GM23338 (cell line): Measurements from ENCODE around the gene WDR87. TPM values are rescaled to one million over a fixed set of nuclear protein-coding genes. Genes with fewer than 3 reads are reported as not detected.

Experiments
- polyA plus RNA-seq: library from polyadenylated mRNA; unstranded; fragments of >200 nt; fragmentation: Nextera tagmentation; extraction: Ambion mirVana; gene quantifications from 2 replicates; pipeline ENCODE4 v1.2.1, GENCODE V29; 2016
- total RNA-seq: library from RNA; depleted of rRNA; stranded (reverse); fragments of >200 nt; shearing (Covaris generic); gene quantifications from 2 replicates; pipeline ENCODE4 v1.2.3, GENCODE V29; 2014; rRNA removed
- TF ChIP-seq, protein P1 (sequence below): fragments of 250-450 bp; sonication (Bioruptor Pico); IDR thresholded peaks from 2 replicates; pipeline ENCODE4 v1.5.0; 2020; ENCODE audit warnings: mild to moderate bottlenecking, moderate library complexity

WDR87 gene
- total and polyA plus RNA-seq, 2 experiments from 2014 or later: 0.02 TPM; not detected in 1

- TF ChIP-seq, protein P1, sequence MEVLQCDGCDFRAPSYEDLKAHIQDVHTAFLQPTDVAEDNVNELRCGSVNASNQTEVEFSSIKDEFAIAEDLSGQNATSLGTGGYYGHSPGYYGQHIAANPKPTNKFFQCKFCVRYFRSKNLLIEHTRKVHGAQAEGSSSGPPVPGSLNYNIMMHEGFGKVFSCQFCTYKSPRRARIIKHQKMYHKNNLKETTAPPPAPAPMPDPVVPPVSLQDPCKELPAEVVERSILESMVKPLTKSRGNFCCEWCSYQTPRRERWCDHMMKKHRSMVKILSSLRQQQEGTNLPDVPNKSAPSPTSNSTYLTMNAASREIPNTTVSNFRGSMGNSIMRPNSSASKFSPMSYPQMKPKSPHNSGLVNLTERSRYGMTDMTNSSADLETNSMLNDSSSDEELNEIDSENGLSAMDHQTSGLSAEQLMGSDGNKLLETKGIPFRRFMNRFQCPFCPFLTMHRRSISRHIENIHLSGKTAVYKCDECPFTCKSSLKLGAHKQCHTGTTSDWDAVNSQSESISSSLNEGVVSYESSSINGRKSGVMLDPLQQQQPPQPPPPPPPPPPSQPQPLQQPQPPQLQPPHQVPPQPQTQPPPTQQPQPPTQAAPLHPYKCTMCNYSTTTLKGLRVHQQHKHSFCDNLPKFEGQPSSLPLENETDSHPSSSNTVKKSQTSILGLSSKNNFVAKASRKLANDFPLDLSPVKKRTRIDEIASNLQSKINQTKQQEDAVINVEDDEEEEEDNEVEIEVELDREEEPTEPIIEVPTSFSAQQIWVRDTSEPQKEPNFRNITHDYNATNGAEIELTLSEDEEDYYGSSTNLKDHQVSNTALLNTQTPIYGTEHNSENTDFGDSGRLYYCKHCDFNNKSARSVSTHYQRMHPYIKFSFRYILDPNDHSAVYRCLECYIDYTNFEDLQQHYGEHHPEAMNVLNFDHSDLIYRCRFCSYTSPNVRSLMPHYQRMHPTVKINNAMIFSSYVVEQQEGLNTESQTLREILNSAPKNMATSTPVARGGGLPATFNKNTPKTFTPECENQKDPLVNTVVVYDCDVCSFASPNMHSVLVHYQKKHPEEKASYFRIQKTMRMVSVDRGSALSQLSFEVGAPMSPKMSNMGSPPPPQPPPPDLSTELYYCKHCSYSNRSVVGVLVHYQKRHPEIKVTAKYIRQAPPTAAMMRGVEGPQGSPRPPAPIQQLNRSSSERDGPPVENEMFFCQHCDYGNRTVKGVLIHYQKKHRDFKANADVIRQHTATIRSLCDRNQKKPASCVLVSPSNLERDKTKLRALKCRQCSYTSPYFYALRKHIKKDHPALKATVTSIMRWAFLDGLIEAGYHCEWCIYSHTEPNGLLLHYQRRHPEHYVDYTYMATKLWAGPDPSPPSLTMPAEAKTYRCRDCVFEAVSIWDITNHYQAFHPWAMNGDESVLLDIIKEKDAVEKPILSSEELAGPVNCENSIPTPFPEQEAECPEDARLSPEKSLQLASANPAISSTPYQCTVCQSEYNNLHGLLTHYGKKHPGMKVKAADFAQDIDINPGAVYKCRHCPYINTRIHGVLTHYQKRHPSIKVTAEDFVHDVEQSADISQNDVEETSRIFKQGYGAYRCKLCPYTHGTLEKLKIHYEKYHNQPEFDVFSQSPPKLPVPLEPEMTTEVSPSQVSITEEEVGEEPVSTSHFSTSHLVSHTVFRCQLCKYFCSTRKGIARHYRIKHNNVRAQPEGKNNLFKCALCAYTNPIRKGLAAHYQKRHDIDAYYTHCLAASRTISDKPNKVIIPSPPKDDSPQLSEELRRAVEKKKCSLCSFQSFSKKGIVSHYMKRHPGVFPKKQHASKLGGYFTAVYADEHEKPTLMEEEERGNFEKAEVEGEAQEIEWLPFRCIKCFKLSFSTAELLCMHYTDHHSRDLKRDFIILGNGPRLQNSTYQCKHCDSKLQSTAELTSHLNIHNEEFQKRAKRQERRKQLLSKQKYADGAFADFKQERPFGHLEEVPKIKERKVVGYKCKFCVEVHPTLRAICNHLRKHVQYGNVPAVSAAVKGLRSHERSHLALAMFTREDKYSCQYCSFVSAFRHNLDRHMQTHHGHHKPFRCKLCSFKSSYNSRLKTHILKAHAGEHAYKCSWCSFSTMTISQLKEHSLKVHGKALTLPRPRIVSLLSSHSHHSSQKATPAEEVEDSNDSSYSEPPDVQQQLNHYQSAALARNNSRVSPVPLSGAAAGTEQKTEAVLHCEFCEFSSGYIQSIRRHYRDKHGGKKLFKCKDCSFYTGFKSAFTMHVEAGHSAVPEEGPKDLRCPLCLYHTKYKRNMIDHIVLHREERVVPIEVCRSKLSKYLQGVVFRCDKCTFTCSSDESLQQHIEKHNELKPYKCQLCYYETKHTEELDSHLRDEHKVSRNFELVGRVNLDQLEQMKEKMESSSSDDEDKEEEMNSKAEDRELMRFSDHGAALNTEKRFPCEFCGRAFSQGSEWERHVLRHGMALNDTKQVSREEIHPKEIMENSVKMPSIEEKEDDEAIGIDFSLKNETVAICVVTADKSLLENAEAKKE (CRISPR knock-in tag): no peak
Measured at GRCh38 chr19:37845932-37846331, 60.5 kb downstream of the WDR87 start (continued).

Other genes with a start within 250 kb of the WDR87 start
- 9.0 and 11.4 TPM in 2 replicates for gene ZNF607, start 186.8 kb downstream of the WDR87 start, total RNA-seq
- 3.0 and 3.2 TPM in 2 replicates for gene ZNF607, start 186.8 kb downstream of the WDR87 start, polyA plus RNA-seq
- 7.7 and 13.2 TPM in 2 replicates for gene ZNF573, start 127.0 kb downstream of the WDR87 start, total RNA-seq
- gene ZNF573, start 127.0 kb downstream of the WDR87 start, polyA plus RNA-seq: 10.3 and 10.8 TPM in 2 replicates
- 42.3 and 54.1 TPM in 2 replicates for gene SIPA1L3, start 614 bp upstream of the WDR87 start, total RNA-seq
- gene SIPA1L3, start 614 bp upstream of the WDR87 start, polyA plus RNA-seq: 7.6 and 15.7 TPM in 2 replicates